K562 (cell line): ENCODE data around the gene TMEM247.

Experiments
- MAFF ChIP-seq: IDR thresholded peaks from 2 replicates; pipeline ENCODE4 v1.6.1; 2012; ENCODE audit warnings: low read length, improper control_type of control experiment
- RAD21 ChIP-seq, 2 experiments: fragments of 250-450 bp in 1 of 2; fragments of 450-650 bp in 1 of 2; sonication (Bioruptor Pico) in 1 of 2; formaldehyde crosslinking in 1 of 2; IDR thresholded peaks in 1 of 2; conservative IDR thresholded peaks in 1 of 2; 2 replicates each; pipeline versions ENCODE4 v1.4.0 to v1.8.0; 2020 to 2022; ENCODE audit warnings: mild to moderate bottlenecking in 2 of 2, moderate library complexity in 1 of 2
- TF ChIP-seq, protein P1 (sequence below), 3 experiments: IDR thresholded peaks in 2 of 3; conservative IDR thresholded peaks in 1 of 3; 2 replicates each; pipeline ENCODE4 v1.5.1; 2011 to 2012; ENCODE audit warnings: low read length in 3 of 3, mild to moderate bottlenecking in 3 of 3, control low read depth in 2 of 3, improper control_type of control experiment in 1 of 3, inconsistent platforms in 1 of 3, low read depth in 1 of 3, mixed read lengths in 1 of 3, moderate library complexity in 1 of 3; ENCODE audit not compliant: insufficient read depth in 2 of 3

DNA sequence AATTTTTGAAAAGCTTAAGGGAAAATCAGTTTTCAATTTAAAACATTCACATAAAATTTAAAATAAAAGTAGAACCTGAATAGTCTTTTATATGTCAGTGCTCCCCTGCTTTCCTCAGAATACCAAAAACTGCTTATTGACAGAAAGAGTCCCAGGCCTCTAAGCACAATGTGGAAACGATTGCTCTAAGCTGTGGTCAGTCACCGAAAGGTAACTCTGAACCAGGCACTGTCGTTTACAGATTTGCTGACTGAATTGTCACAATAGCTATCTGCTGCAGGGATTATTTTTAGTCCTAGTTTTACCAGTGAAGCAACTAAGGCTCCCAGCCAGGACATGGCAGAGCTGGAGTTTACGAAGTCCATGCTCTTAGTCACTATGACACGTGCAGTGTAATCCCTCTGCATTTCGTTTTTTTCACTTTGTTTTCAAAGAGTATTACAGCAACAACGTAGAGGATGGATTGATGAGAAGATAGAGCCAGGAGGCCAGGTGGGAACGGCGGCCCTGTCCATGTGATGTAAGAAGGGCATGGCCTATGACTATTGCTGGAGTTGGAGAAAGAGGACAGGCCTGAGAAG lies 28.1 kb upstream of the TMEM247 start:
- TF ChIP-seq RAD21 (CRISPR knock-in tag; conservative IDR thresholded peaks at IDR 0.05 in 1 of 2, IDR thresholded peaks at IDR 0.05 in 1 of 2) = no peak
- TF ChIP-seq MAFF = no peak
- TF ChIP-seq, protein P1, sequence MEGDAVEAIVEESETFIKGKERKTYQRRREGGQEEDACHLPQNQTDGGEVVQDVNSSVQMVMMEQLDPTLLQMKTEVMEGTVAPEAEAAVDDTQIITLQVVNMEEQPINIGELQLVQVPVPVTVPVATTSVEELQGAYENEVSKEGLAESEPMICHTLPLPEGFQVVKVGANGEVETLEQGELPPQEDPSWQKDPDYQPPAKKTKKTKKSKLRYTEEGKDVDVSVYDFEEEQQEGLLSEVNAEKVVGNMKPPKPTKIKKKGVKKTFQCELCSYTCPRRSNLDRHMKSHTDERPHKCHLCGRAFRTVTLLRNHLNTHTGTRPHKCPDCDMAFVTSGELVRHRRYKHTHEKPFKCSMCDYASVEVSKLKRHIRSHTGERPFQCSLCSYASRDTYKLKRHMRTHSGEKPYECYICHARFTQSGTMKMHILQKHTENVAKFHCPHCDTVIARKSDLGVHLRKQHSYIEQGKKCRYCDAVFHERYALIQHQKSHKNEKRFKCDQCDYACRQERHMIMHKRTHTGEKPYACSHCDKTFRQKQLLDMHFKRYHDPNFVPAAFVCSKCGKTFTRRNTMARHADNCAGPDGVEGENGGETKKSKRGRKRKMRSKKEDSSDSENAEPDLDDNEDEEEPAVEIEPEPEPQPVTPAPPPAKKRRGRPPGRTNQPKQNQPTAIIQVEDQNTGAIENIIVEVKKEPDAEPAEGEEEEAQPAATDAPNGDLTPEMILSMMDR (IDR thresholded peaks at IDR 0.05 in 2 of 3, conservative IDR thresholded peaks at IDR 0.05 in 1 of 3; ENCODE audit: insufficient read depth in 2 of 3, low read depth in 1 of 3, low read length in 3 of 3) = no peak
